Omental fat pad (tissue), 4 donors: ENCODE data around the gene ANKLE1. TPM values are rescaled to one million over a fixed set of nuclear protein-coding genes. Genes with fewer than 3 reads are reported as not detected.
A peak's percentile ranks its signal among the peaks of the same experiment; 100 is the strongest.

Experiments used
- ATAC-seq: fragments of 150-250 bp; one replicate; pipeline ENCODE4 v1.9.1; 2016; ENCODE audit warnings: mild to moderate bottlenecking, moderate library complexity; ENCODE audit not compliant: low FRiP score
- DNase-seq: peaks from one replicate; pipeline ENCODE4 v3.0.0-alpha.2; 2019; ENCODE audit warnings: low spot score
- total RNA-seq, 4 donors: library from RNA; depleted of rRNA; stranded (reverse); fragments of >200 nt; gene quantifications; one replicate each; pipeline ENCODE4 v1.1.0, GENCODE V29; 2016
- TF ChIP-seq, protein P1 (sequence below), 3 donors: fragments of 450-650 bp; IDR thresholded peaks; one replicate each; pipeline ENCODE4 v1.5.1; 2016 to 2017; ENCODE audit warnings: antibody characterized with exemption in 3 of 3, mild to moderate bottlenecking in 3 of 3, moderate library complexity in 2 of 3

Gene ANKLE1
- total RNA-seq, 4 donors from 2014 or later: 0.47 to 0.82 (median 0.52) TPM

DNA sequence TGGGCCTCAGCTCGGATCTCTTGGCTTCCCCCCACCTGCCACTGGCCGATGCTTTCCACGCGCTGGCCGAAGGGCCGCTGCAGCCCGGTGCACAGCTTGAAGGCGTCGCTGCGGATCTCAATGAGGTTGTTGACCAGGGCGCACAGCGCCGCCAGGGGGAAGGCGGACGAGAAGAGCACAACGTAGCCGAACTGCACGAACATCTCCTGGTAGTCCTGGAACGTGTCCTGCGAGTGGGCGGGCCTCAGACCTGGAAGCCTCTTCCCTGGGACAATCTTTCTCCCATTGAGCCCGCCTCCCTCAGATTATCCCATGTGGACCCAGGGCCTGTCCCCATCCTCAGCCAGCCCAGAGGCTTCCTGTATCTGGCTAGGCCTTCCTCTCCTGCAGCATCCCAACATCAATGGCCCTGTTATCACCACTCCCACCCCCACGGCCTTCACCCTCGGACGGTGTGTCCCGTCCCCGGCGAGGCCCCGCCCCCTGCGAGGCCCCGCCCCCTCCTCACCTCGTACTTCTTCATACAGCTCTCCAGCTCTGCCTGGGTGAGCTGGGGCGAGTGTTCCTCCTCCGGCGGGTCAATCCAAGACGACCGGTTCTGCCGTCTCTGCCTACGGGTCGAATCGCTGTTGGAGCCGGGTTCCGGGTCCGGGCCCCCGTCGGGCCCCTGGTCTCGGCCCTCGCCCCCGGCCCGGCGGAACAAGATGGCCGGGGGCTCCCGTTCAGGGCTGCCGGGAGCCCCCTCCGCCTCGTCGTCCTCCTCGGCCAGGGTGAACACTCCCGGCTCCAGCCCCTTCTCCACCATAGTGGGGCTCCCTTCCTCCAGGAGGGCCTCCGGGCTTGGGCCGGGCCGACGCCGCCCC, 46.2 kb downstream of the ANKLE1 start:
- ATAC-seq: peak; percentile 75

DNA sequence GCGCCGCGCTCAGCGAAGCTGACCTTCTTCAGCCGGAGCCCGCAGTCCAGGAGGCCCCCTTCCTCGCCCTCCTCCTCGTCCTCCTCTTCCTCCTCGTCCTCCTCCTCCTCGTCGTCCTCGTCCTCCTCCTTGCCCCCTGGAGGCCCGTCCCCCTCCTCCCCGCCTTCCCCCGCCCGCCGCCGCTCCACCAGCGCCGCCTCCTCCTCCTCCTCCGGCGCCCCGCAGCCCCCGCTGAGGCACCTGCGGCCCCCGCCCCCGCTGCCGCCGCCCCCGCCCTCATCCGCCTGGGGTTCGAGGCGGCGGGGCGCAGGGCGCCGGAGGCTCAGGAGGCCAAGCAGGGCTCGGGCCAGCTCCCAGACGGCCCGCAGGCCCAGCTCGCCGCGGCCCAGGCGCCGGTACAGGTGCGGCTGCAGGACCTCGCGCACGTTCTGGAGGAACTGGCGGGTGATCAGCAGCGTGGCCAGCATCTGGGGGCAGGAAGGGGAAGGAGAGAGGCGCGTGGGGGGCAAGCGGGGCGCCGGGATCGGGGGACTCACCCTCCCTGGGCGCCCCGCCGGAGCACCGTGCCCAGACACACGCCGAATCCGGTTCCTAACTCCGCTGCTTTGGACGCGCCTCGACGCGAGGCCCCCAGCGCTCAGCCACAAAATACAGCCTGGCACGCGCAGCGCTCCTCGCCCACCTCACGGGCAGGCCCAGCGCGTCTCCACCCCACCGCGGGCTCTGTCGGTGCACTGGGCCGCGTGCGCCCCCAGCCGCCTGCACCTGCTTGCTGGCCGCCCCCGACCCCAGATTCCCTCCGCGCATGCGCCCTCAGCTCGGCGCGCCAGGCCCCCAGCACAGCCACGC, 47.0 kb downstream of the ANKLE1 start:
- TF ChIP-seq, protein P1, sequence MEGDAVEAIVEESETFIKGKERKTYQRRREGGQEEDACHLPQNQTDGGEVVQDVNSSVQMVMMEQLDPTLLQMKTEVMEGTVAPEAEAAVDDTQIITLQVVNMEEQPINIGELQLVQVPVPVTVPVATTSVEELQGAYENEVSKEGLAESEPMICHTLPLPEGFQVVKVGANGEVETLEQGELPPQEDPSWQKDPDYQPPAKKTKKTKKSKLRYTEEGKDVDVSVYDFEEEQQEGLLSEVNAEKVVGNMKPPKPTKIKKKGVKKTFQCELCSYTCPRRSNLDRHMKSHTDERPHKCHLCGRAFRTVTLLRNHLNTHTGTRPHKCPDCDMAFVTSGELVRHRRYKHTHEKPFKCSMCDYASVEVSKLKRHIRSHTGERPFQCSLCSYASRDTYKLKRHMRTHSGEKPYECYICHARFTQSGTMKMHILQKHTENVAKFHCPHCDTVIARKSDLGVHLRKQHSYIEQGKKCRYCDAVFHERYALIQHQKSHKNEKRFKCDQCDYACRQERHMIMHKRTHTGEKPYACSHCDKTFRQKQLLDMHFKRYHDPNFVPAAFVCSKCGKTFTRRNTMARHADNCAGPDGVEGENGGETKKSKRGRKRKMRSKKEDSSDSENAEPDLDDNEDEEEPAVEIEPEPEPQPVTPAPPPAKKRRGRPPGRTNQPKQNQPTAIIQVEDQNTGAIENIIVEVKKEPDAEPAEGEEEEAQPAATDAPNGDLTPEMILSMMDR (IDR thresholded peaks at IDR 0.05): no peak
- DNase-seq (no peak), ATAC-seq (no peak)

More for the DNA sequence above, 46.2 kb downstream of the ANKLE1 start:
- peak; percentile 43 for DNase-seq
- TF ChIP-seq, protein P1 (IDR thresholded peaks at IDR 0.05): no peak

DNA sequence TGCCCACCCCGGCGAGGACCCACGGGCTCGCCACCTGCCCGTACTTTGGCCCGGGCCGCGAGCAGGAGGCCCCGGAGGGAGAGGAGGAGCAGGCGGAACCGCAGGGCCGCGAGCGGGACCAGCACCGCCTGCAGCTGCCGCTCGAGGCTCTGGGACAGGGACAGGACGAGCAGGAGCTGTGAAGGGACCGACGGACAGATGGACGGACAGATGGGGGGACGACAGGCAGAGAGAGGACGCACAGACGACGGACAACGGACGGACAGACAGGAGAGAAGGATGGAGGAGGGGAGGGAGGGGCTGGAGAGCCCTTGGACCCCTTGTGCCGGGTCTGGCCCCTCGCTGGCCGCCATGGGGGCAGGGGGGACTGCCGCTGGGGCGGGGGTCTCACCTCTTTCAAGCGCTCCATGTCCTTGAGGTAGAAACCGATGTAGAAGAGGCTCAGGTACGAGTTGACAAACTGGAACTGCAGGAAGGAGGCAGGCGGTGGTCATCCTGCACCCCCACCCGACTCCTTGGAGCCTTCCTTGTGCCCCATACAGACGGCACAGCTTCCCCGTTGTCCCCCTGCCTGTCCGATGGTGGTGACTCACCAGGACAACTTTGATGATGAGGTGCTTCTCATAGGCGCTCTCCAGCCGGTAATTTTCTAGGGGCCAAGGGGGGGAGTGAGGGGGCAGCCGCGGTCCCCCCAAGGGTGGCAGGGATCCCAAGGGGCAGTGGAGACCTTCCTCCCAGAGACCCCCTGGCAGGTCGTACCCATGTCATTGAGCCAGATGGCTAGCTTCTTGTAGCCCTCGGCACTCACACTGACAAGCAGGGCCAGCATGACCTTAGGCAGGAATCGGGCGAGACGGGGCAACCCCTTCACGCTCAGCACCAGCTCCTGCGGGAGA, 47.9 kb downstream of the ANKLE1 start:
- ATAC-seq (no peak), DNase-seq (no peak)
- TF ChIP-seq, protein P1 (IDR thresholded peaks at IDR 0.05): no peak

DNA sequence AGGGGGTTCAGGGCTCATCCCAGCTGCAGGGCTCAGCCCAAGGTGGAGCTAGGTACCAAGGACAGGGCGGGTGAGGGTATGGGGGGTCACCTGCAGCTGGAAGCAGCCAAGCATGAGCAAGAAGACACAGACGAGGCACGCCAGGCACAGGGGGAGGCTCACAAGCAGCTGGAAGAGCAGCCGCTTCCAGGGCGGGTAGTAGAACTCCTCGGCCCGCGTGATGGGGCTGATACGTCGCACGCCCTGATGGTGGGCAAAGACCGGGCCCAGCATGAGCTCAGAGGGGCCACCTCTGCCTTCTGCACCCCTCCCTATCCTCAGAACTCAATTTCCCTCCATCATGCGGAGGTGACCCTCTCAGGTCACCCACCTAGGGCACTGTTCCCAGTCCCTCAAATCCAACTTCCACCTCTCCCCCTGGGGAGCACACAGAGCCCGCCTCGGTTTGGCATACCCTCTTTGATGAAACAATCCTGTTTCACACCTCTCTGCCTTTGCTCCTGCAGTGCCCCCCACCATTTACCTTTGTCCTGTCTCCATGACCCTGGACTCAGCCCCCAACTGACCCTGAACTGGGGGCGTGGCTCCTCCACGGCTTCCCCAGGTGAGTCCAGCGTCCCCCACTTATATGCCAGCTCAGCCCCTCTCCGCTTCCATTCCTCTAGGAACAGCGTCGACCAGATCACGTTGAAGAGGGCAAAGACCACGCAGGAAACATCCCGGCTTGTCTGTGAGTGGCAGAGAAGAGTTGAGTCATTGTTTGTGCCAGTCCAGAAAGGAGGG, 48.8 kb downstream of the ANKLE1 start:
- no peak for ATAC-seq
- TF ChIP-seq, protein P1 (IDR thresholded peaks at IDR 0.05): no peak

DNA sequence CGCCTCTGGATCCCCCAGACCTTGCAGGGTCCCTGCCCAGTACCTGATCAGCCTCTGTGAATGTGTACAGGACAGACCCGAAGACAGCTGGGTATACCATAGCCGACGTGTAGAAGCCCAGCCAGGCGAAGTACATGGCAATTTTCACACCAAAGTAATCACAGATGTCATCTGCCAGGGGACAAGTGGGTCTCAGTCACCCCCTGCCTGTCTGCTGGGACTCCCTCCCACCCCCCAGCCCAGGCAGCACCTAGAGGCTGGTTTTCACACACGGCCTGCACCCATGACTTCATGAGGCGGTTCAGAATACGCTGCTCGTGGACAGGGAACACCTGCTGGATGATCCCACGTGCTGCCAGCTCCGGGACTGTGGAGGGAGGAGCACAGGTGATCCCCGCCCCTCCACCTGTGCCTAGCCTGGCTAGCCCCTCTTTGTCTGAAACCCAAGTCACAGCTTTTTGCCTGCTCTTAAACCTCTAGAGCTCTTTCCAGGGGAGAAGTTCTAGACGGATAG, 49.4 kb downstream of the ANKLE1 start:
- no peak for ATAC-seq
- TF ChIP-seq, protein P1 (IDR thresholded peaks at IDR 0.05): no peak
- no peak for DNase-seq

More for the DNA sequence above, 48.8 kb downstream of the ANKLE1 start:
- DNase-seq: no peak

DNA sequence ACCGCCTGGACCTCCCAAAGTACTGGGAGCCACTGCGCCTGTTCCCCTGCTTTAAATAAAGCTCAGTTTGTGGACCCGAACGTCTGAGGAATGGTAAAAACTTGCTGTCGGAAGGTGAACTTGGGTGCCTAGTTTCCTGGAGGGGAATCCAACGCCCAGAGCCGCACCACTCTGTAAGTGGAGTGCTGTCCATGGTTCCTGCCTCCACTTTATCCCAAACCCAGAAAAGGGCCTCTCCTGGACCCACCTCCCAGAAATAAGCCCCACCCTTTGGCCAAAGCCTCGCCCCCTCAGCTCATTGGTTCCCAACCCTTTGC, 50.6 kb downstream of the ANKLE1 start:
- DNase-seq (no peak), ATAC-seq (no peak)
- TF ChIP-seq, protein P1 (IDR thresholded peaks at IDR 0.05): no peak
